ENCODE results near the gene KIAA1328.
"Not testable (repeated sequence)": the region's sequence is repeated elsewhere in the genome, so short reads cannot be mapped to it uniquely, and the experiment has no call there.

Gene KIAA1328

DNA sequence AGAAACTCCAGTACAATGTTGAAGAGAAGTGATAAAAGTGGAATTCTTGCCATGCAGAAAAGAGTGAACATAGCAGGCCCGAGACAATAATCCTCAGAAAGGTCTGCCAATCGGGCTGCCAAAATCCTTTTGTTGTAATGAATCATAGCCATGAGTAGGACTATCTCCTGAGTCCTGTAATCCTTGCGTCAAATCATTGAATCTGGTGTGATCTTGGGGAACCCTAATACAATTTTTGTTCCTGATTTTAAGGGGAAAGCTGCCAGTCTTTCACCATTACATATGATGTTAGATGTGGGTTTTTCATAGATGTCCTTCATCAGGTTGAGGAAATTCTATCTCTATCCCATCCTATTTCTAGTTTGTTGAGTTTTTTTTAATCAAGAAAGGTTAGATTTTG is 2.4 kb upstream of the KIAA1328 start:
- DNase-seq = no peak

DNA sequence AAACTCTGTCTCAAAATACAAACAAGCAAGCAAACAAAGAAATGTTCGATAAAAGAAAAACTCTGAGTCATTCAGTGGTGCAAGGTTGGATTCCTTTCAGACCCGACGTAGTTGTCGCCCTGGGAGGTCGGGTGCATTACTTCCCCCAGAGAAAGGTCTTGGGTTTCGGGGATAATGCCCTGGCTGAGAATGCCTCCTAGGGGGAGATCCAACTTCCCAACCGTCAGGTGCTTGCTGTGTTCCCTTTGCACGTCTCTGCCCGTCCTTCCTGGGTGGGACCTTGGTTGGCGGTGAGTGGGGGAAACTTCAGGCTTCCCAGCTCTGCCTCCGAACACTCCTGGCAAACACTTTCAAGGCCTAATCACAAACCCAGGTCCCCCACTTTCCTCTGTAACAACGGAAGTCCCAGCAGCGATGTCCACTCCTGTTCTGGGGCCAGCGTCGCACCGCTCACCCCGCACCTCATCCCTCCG is 734 bp upstream of the KIAA1328 start:
- DNase-seq = no peak

DNA sequence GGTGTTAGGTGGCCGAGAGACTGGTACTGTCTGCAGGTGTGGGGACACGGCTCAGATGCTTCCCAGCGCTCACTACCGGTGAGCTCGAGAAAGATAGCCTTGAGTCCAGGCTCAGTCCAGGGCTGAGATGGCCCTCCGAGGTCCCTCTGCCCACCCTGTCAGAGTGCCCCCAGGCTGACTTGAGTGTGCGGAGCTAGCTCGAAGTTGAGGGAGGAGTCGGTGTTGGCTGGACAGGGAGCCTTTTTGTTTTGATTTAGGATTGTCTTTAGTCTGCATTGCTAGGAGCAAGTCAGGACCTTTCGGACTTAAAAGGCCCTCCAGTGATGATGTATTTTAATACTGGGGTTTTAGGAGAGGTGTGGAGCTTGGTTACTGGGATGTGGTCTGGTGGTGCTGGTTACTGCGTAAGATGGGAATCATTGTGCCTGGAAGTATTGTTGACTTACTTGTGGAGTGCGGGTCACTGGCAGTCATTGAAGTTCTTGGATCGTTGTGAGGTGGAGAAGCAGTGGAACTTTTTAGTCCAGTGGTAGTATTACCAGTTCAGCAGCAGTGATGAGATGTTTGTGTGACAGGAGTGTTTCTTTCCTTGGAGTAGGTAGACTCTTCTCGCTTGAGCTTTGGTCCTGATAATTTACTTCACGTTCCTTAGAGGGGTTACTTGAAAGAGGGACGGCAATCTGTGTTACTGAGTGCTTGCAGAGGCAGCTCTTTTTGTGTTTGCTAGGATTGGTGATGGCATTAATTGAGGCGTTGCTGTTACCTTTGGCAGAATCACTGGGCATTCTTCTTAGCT is 633 bp downstream of the KIAA1328 start:
- no peak for DNase-seq

DNA sequence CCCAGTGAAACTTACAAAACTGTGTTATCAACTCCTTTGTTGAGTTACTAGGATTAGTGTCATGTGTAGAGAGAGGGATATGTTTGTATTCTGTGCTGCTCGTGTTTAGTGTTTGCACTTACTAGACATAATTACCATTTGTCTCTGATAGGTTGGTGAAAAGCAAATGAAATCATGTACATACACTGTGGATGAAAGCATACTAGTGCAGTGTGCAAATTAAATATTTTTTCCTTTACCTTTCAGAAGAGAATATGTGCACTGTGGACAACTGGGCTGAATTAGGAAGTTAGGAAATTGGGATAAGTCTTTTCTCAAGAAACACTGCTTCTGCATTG is 1.2 kb downstream of the KIAA1328 start:
- no peak for DNase-seq

DNA sequence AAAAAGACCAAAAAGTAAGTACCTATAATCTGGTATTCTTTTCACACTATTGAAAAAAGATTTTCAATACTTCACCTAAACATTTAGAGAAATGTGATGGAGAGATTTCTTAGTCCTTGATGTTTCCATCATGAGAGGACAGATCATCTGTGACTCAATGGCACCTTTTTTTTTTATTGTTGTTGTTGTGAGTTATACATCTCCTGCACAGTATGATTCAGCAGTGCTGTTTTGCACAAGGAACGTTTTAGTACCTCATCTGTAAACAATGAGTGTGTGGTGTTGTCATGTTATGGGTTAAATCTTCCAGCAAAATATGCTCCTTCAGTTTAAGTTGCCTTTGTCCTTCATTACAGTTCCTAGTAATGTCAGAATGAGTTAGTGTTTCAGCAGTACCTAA is 2.2 kb downstream of the KIAA1328 start:
- DNase-seq = no peak

DNA sequence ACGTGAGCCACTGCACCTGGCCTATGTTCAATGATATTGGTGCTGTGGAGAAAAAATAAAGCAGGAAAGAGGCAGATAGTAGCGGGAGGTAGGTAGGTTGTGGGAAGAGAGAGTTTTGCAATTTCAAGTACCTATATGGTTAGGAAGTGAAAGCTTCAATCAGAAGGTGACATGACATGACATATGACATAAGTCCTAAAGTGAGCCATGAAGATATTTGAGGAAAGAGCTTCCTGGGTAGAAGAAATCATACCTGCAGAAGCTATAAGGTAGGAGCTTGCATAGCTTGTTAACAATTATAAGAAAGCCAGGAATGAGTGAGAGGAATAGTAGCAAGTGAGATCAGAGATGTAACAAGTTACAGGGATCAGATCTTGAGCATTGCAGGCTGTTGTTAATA is 4.2 kb downstream of the KIAA1328 start:
- DNase-seq = no peak

DNA sequence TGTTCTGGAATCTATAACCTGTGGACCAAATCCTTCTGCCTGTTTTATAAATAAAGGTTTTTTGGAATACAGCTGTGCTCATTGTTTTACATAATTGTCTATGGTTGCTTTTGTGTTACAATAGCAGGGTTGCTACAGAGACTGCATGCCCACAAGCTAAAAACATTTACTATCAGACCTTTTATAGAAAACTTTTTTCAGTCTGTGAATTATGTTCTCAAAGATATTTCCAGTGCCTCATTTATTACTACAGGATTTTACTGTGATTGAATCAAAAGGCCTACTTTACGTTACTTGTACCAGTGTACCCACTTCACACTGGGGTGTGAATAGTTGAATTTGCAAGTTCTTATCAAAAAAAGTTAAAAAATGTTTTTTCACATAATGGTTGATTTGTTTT is 7.0 kb downstream of the KIAA1328 start:
- no peak for DNase-seq

DNA sequence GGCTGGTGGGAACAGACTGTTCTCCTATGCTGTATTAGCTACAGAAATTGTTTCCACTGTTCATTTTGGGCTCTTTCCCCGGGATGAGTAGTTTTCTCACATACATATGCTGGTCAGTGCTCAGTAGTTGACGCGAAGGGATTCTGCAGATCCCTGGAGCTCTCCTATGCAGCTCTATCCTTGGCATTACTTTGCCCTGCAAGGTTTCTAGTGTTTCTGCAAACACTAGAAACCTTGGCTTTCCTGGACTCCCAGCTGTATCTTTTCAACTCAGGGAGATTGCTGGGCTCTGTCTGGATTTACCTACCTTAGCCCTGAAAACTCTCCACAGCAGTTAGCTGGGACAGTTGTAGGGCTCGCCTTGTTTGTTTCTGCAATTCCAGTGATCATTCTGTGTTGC is 10.9 kb downstream of the KIAA1328 start:
- no peak for DNase-seq

DNA sequence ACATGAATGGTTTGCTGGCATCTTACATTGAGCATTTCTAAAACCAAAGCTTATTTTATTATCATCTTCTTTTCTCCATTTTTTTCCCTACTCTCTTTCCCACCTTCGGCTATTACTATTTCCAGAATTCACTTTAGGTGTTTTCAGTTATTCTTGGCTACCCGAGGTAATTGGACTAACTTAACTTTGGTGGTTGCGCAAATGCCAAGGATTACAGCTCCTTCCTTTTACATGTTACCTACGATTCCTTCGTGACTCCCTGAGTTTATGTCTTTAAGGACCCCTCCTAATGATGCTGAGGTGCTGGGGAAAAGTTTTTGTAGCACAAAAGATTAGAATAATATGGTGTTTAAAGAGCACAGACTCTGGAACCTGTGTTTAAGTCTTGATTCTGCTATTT is 14.3 kb downstream of the KIAA1328 start:
- no peak for DNase-seq

DNA sequence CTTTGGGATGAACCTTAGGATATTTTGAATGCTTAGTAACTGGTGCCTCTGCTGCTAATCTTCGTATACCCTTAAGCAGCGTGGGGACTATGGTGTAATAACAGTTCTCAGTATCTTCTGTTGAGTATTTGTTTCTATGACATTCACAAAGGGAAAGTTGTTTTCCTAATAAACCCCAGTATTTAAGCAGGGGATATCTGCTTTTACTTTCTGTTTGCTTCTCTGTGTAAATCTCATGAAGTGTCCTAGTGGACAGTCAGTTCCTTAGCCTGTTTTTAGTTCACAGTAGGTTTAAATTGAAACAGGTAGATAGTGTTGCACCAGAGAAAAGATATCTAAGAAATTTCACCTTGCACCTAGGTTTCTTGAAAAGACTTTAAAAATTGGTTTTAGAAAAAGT is 14.9 kb downstream of the KIAA1328 start:
- DNase-seq = no peak

DNA sequence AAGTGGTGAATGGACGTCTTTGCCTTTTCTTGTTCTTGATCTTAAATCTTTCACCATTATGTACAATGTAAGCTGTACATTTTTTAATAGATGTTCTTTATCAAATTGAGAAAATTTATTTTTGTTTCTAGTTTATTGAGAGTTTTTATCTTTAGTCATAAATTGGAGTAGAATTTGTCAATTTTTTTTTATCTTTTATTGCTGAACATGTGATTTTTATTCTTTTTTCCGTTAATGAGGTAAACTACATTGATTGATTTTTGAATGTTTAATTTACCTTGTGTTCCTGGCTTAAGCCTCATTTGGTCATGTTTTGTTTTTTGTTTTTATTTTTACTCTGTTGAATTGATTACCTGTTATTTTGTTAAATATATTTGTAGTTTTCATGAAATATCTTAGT is 19.7 kb downstream of the KIAA1328 start:
- no peak for DNase-seq

DNA sequence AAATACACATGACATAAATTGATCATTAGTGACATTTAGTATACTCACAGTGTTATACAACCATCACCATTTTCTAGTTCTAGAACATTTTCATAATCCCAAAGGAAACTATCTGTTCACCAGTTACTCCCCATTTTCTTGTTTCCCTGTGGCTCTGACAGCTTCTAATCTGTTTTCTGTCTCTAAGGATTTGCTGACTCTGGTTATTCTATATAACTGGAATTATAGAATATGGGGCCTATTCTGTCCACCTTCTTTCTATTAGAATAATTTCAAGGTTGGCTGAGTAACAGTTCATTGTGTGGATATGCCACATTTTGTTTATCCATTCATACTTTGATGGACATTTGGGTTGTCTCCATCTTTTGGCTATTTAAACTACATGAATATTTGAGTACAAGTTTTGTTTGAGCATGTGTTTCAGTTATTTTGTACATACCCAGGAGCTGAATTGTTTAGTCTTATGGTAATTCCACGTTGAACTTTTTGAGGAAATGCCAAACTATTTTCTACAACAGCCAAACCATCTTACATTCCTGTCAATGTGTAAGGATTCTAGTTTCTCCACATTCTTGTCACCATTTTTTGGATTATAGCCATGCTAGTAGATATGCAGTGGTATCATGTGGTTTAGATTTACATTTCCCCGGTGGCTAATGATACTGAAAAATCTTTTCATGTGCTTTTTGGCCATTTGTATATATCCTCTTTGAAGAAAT is 20.5 kb downstream of the KIAA1328 start:
- DNase-seq = no peak

DNA sequence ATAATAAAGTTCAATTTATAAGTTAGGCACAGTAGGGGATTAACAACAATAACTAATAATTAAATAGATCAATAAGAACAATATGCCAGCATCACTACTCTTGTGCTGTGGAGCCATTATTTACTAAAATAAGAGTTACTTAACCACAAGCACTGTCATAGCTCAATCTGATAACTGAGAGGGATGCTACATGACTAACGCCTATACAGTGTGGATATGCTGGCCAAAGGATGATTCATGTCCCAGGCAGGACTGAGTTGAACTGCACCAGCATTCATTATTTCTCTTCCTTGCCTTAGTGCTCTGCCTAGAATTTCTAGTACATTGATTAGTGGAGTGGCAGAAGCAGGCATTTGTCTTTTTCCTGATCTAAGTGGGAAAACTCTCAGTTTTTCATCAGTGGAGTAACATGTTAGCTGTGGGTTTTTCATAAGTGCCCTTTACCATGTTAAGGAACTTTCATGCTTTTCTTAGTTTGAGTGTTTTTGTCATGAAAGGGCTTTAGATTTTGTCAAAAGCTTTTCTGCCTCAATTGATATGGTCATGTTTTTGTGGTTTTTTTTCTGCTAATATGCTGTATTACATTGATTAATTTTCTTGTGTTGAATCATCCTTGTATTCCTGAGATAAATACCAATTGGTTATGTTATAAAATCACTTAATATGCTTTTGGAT is 21.7 kb downstream of the KIAA1328 start:
- no peak for DNase-seq

DNA sequence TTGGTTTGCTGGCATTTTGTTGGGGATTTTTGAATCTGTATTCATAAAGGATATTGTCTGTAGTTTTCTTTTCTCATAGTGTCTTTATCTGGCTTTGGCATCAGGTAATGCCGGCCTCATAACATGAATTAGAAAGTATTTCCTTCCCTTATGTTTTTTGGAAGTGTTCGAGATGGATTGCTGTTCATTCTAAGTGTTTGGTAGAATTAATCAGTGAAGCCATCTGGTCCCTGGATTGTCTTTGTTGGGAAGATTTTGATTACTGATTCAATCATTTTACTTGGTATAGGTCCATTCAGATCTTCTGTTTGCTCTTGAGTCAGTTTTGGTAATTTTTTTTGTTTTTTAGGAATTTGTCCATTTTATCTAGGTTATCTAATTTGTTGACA is 22.3 kb downstream of the KIAA1328 start:
- no peak for DNase-seq

DNA sequence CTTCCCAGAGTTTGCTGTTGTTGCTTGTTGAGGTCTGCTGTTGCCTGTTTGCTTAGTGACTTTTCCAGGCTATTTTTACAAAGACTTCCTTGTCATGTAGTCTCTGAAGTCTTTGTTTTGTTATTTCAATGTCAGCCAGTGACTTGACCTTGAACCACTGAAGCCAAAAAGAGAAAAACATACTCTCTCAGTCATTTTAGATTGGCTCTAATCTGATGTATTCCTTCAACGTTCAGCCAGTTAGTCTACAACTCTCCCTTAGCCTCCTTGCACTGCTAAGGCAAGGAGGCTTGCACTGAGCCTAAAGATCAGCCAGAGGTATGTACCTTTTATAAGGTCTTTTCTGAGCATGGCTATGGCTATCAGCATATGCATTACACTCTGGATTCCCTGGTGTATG is 27.9 kb downstream of the KIAA1328 start:
- DNase-seq = no peak

DNA sequence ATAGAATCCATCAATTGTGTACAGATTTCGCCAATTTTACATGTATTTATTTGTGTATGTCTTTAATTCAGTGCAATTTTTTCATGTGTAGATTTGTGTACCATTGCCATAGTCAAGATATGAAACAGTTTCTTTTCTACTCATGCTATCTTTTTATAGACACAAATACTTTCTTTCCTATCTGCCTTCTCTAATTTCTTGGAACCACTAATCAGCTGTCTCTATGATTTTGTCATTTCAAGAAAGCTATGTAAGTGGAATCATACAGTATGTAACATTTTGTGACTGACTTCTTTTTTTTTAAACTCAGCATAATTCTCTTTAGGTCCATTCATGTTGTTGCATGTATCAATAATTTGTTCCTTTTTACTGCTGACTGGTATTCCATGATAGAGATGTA is 33.3 kb downstream of the KIAA1328 start:
- DNase-seq = no peak

DNA sequence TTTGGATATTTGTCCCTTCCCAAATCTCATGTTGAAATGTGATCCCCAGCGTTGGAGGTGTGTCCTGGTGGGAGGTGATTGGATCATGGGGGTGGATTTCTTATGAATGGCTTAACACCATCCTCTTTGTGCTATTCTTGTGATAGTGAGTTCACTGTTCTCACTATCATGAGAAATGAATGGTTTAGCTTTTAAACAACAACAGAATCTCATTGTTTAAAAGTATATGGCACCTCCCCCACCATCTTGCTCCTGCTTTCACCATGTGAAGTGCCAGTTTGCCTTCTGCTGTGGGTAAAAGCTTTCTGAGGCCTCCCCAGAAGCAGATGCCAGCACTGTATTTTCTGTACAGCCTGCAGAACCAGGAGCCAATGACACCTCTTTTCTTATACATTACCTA is 38.1 kb downstream of the KIAA1328 start:
- no peak for DNase-seq

DNA sequence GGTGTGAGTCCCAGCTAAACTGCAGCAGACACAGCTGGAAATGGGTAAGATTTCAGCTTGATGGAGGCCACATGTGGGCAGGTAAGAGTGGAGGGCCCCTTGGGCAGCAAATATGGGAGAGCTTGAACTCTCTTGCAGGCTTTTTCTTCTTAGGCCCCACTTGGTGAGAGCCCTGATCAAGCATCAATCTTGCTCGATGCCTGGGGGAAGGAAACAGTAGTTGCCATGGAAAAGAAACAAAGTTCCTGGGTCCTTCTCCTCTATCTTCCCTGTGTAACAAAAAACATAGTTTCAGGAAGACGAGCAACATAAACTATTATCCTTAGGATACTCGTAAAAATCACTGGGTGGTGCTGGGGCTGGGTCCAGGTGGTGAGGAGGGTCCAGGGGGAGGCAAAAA is 42.9 kb downstream of the KIAA1328 start:
- no peak for DNase-seq

DNA sequence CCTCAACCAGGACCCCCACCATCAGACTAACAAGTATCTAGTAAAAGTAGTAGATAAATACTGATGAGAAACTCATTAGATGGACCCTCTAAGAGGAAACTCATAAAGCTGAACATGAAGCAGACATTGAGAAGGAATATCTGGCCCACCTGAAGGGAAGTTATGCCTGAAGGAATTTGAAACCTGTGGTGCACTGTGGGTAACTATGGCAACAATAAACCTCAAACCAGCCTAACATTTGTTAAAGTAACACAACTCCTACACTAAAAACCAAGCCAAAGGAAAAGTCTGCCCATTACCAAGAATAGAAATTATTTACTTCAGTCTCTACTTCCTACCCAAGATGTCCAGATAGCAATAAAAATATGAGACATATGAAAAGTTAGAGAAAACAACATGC is 43.4 kb downstream of the KIAA1328 start:
- DNase-seq = no peak

DNA sequence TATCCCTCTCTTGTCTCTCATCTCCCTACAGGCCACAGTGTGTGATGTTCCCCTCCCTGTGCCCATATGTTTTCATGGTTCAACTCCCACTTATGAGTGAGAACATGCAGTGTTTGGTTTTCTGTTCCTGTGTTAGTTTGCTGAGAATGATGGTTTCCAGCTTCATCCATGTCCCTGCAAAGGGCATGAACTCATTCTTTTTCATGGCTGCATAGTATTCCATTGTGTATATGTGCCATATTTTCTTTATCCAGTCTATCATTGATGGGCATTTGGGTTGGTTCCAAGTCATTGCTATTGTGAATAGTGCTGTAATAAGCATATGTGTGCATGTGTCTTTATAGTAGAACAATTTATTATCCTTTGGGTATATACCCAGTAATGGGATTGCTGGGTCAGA is 44.9 kb downstream of the KIAA1328 start:
- DNase-seq = not testable (repeated sequence)

DNA sequence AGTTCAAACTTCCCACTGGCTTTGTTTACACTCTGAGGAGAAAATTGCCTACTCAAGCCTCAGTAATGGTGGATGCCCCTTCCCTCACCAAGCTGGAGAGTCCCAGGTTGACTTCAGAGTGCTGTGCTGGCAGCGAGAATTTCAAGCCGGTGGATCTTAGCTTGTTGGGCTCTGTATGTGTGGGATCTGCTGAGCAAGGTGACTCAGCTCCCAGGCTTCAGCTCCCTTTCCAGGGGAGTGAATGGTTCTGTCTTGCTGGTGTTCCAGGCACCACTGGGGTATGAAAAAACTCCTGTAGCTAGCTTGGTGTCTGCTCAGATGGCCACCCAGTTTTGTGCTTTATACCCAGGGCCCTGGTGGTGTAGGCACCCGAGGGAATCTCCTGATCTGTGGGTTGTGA is 50.9 kb downstream of the KIAA1328 start:
- not testable (repeated sequence) for DNase-seq

DNA sequence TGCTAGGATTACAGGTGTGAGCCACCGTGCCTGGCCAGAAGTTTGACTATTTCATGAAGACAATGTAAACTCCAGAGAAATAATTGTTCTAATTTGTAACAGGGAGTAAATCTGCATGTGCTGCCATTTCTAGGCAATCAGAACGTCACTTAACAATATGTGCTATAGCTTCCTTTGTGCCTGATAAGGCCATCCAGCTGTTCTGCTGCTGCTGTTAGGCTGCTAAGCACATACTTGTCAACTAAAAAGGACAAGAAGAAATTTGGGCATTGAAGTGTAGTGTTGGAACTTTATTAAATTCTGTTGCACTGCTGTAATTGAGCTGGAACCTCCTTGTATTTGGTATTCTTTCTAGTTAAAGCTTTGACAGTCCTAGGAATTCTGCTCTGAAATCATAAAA is 57.1 kb downstream of the KIAA1328 start:
- no peak for DNase-seq

DNA sequence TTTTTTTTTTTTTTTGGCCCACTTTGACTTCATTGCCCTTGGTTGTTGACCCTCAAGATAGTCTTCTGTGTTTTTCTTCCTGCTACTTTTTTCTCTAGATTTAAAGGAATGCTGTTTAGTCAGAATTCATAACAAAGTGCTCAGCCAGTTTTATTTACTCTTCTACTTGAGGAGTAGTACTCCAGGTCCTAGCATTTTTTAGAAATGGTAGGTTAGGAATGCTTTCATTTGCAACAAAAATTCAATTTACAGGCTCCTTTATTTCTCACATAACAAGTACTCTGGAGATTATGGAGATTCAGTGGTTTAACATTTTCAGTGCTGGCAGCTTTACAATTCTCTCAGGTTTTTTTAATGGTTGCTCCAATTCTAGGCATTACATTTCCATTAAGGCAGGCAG is 58.2 kb downstream of the KIAA1328 start:
- DNase-seq = no peak

DNA sequence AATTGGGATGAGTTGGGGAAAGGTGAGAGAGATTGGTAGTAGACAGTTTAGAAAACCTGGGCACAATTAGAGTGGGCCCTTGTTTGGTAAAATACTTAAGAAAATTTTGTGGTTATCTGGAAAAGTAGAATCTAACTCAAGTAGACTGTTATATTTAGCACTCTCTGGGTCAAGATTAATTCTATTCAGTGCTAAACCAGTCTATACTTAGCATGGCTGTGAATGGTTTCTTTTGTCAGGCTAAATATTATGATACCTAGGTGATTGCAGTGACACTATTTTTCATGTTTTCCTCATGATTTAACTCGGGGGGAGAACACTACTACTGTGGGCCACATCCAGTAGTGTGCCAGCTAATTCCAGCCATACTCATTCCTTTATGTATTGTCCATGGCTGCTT is 58.9 kb downstream of the KIAA1328 start:
- no peak for DNase-seq
